Suprapubic skin (tissue), 4 donors: Measurements from ENCODE around the gene LIN54. TPM values are rescaled to one million over a fixed set of nuclear protein-coding genes. Genes with fewer than 3 reads are reported as not detected.
"Not testable (repeated sequence)": the region's sequence is repeated elsewhere in the genome, so short reads cannot be mapped to it uniquely, and the experiment has no call there.

Source experiments
- DNase-seq, 2 donors: peaks; one replicate each; pipeline ENCODE4 v3.0.0-alpha.2; 2019; ENCODE audit warnings: low spot score in 2 of 2
- H3K27ac ChIP-seq: fragments of 200-600 bp; sonication (generic); one replicate; pipeline ENCODE4 v1.5.1; 2019
- H3K27me3 ChIP-seq: fragments of 200-600 bp; sonication (generic); one replicate; pipeline ENCODE4 v1.5.1; 2019
- H3K36me3 ChIP-seq: fragments of 200-600 bp; sonication (generic); one replicate; pipeline ENCODE4 v1.5.1; 2019
- H3K4me1 ChIP-seq: fragments of 200-600 bp; sonication (generic); one replicate; pipeline ENCODE4 v1.5.1; 2019
- H3K4me3 ChIP-seq: fragments of 200-600 bp; sonication (generic); one replicate; pipeline ENCODE4 v1.5.1; 2019; ENCODE audit warnings: mild to moderate bottlenecking
- H3K9me3 ChIP-seq: fragments of 200-600 bp; sonication (generic); one replicate; pipeline ENCODE4 v1.5.1; 2019
- EP300 ChIP-seq: sonication (generic); formaldehyde crosslinking; IDR thresholded peaks from one replicate; pipeline ENCODE4 v1.6.1; 2017; ENCODE audit warnings: antibody characterized with exemption
- POLR2A ChIP-seq, 2 donors: fragments of 450-650 bp; IDR thresholded peaks; one replicate each; pipeline ENCODE4 v1.6.1; 2017; ENCODE audit warnings: antibody characterized with exemption in 2 of 2, mild to moderate bottlenecking in 2 of 2, moderate library complexity in 2 of 2
- POLR2AphosphoS5 ChIP-seq, 3 donors: sonication (generic); formaldehyde crosslinking; IDR thresholded peaks; one replicate each; pipeline ENCODE4 v1.6.1; 2017; ENCODE audit warnings: antibody characterized with exemption in 3 of 3
- WGBS: methylation state at CpG from one replicate; pipeline ENCODE4 v1.1.5; 2018; 5-methylcytosine and 5-hydroxymethylcytosine counted together
- total RNA-seq, 4 donors: library from RNA; depleted of rRNA; stranded (reverse); fragments of >200 nt; gene quantifications; one replicate each; pipeline ENCODE4 v1.1.0, GENCODE V29; 2016
- TF ChIP-seq, protein P1 (sequence below), 2 donors: fragments of 200-600 bp in 1 of 2; fragments of 450-650 bp in 1 of 2; sonication (generic) in 1 of 2; IDR thresholded peaks; one replicate each; pipeline ENCODE4 v1.5.1; 2016 to 2019; ENCODE audit warnings: antibody characterized with exemption in 2 of 2, mild to moderate bottlenecking in 1 of 2, moderate library complexity in 1 of 2

LIN54 gene
- total RNA-seq, 4 donors from 2014 or later, result 8.6 to 17.4 (median 15.3) TPM

- 77% methylated on average over 2 of the region's 2 CpGs for WGBS
- H3K4me3 ChIP-seq, result no peak overlapping the region
- TF ChIP-seq POLR2AphosphoS5 (IDR thresholded peaks at IDR 0.05) (no peak), EP300 (no peak), POLR2A (IDR thresholded peaks at IDR 0.05) (no peak)
- TF ChIP-seq, protein P1, sequence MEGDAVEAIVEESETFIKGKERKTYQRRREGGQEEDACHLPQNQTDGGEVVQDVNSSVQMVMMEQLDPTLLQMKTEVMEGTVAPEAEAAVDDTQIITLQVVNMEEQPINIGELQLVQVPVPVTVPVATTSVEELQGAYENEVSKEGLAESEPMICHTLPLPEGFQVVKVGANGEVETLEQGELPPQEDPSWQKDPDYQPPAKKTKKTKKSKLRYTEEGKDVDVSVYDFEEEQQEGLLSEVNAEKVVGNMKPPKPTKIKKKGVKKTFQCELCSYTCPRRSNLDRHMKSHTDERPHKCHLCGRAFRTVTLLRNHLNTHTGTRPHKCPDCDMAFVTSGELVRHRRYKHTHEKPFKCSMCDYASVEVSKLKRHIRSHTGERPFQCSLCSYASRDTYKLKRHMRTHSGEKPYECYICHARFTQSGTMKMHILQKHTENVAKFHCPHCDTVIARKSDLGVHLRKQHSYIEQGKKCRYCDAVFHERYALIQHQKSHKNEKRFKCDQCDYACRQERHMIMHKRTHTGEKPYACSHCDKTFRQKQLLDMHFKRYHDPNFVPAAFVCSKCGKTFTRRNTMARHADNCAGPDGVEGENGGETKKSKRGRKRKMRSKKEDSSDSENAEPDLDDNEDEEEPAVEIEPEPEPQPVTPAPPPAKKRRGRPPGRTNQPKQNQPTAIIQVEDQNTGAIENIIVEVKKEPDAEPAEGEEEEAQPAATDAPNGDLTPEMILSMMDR (IDR thresholded peaks at IDR 0.05), result no peak
- no peaks in the 10 kb centered on the region for H3K9me3 ChIP-seq
- no peaks in the 10 kb centered on the region for H3K27me3 ChIP-seq
- no peak for DNase-seq
- peaks cover 7% of the 10 kb centered on the region for H3K4me1 ChIP-seq
- no peak overlapping the region for H3K27ac ChIP-seq
- peaks cover 5% of the 10 kb centered on the region for H3K36me3 ChIP-seq
Observed at GRCh38 chr4:82988323-82988832, 22.2 kb downstream of the LIN54 start.

DNA sequence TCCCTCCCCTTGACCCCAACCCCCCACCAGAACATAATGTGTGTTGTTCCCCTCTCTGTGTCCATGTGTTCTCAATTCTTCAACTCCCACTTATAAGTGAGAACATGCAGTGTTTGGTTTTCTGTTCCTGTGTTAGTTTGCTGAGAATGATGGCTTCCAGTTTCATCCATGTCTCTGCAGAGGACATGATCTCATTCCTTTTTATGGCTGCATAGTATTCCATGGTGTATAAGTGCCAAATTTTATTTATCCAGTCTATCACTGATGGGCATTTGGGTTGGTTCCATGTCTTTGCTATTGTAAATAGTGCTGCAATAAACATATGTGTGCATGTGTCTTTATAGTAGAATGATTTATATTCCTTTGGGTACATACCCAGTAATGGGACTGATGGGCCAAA, 23.1 kb downstream of the LIN54 start:
- not testable (repeated sequence) for H3K4me3 ChIP-seq, H3K4me1 ChIP-seq, H3K27ac ChIP-seq, H3K36me3 ChIP-seq, H3K9me3 ChIP-seq, DNase-seq, H3K27me3 ChIP-seq

GRCh38 chr4:82984459-82984858, 26.2 kb downstream of the LIN54 start:
- Histone ChIP-seq H3K4me1 (peaks cover under 1% of the 10 kb centered on the region), H3K9me3 (no peaks in the 10 kb centered on the region), H3K36me3 (peaks cover 5% of the 10 kb centered on the region), H3K4me3 (no peak overlapping the region), H3K27me3 (no peaks in the 10 kb centered on the region), H3K27ac (no peak overlapping the region)
- TF ChIP-seq POLR2A (IDR thresholded peaks at IDR 0.05) (no peak), EP300 (no peak), POLR2AphosphoS5 (IDR thresholded peaks at IDR 0.05) (no peak)
- TF ChIP-seq, protein P1 (IDR thresholded peaks at IDR 0.05), result no peak
- 90% methylated on average over 4 of the region's 4 CpGs for WGBS
- DNase-seq, result no peak

- peaks cover 5% of the 10 kb centered on the region for H3K36me3 ChIP-seq
- no peak for TF ChIP-seq POLR2AphosphoS5 (IDR thresholded peaks at IDR 0.05)
- no peak for TF ChIP-seq EP300
- no peak for TF ChIP-seq POLR2A (IDR thresholded peaks at IDR 0.05)
- no peaks in the 10 kb centered on the region for H3K4me1 ChIP-seq
- DNase-seq, result no peak
- WGBS, result 89% methylated on average over 3 of the region's 3 CpGs
- H3K9me3 ChIP-seq, result no peaks in the 10 kb centered on the region
- H3K27me3 ChIP-seq, result no peaks in the 10 kb centered on the region
- no peak overlapping the region for H3K4me3 ChIP-seq
- no peak overlapping the region for H3K27ac ChIP-seq
Observed at GRCh38 chr4:82983444-82983843, 27.2 kb downstream of the LIN54 start.

DNA sequence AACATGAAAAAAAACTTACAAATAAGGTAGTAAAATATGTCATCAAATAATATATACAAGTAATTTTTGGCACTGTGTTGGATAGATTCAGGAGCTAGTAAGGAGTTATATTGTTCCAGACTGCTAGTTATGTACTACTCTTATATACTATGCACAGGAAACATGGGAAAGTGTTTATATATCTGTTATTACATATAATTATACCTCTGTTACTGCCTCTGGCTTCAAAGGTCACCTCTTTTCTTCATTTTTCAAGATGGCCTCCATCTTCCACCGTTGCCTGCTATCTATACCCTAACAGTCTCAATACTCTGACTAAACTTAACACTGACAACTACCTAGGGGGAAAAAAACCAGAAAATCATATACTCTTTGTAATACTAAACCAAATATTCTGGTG, 29.5 kb downstream of the LIN54 start:
- Histone ChIP-seq H3K27ac (no peak overlapping the region), H3K9me3 (no peaks in the 10 kb centered on the region), H3K4me3 (no peak overlapping the region), H3K36me3 (peaks cover 5% of the 10 kb centered on the region), H3K27me3 (no peaks in the 10 kb centered on the region), H3K4me1 (no peaks in the 10 kb centered on the region)
- WGBS, result 96% methylated on average over 1 of the region's 1 CpG
- TF ChIP-seq POLR2A (IDR thresholded peaks at IDR 0.05) (no peak), POLR2AphosphoS5 (IDR thresholded peaks at IDR 0.05) (no peak), EP300 (no peak)
- TF ChIP-seq, protein P1 (IDR thresholded peaks at IDR 0.05), result no peak
- no peak for DNase-seq

DNA sequence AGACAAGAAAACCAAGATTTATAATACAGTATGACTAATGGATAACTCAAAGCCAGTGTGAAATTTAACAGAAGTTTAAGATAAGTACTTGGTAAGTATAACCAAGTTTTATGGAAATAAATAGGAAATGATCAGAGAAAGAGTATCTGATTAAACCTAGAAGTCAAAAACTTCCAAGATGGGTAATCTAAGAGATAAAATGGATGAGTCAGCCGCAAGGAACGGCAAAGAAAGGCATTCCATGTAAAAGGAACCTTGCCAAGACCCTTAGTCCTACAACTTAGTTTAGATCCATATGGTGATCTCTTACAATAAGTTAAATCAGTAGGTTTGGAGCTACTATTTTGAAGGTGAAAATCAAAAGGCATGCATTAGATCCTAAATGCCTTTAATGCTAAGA, 34.8 kb downstream of the LIN54 start:
- DNase-seq, result no peak
- 94% methylated on average over 2 of the region's 2 CpGs for WGBS
- H3K4me1 ChIP-seq, result no peaks in the 10 kb centered on the region
- H3K4me3 ChIP-seq, result no peak overlapping the region
- no peaks in the 10 kb centered on the region for H3K27me3 ChIP-seq
- peaks cover 7% of the 10 kb centered on the region for H3K36me3 ChIP-seq
- no peaks in the 10 kb centered on the region for H3K9me3 ChIP-seq
- TF ChIP-seq EP300 (no peak), POLR2AphosphoS5 (IDR thresholded peaks at IDR 0.05) (no peak), POLR2A (IDR thresholded peaks at IDR 0.05) (no peak)
- TF ChIP-seq, protein P1 (IDR thresholded peaks at IDR 0.05), result no peak
- no peak overlapping the region for H3K27ac ChIP-seq
